GM12891 (cell line): ENCODE data around the gene AK1.

ENCODE experiments used
- POLR2A ChIP-seq: IDR thresholded peaks from 2 replicates; pipeline ENCODE4 v1.6.1; 2011; ENCODE audit warnings: low read depth, low read length, control low read depth
- POLR2AphosphoS5 ChIP-seq: IDR thresholded peaks from 2 replicates; pipeline ENCODE4 v1.6.1; 2011; ENCODE audit warnings: low read depth, low read length, control low read depth
- POU2F2 ChIP-seq: IDR thresholded peaks from 2 replicates; pipeline ENCODE4 v1.6.1; 2011; ENCODE audit warnings: low read depth, mild to moderate bottlenecking, control low read depth, low read length, moderate library complexity
- SPI1 ChIP-seq: IDR thresholded peaks from 2 replicates; pipeline ENCODE4 v1.6.1; 2011; ENCODE audit warnings: low read depth, low read length, control low read depth
- TAF1 ChIP-seq: IDR thresholded peaks from 2 replicates; pipeline ENCODE4 v1.6.1; 2011; ENCODE audit warnings: low read depth, low read length, control low read depth

DNA sequence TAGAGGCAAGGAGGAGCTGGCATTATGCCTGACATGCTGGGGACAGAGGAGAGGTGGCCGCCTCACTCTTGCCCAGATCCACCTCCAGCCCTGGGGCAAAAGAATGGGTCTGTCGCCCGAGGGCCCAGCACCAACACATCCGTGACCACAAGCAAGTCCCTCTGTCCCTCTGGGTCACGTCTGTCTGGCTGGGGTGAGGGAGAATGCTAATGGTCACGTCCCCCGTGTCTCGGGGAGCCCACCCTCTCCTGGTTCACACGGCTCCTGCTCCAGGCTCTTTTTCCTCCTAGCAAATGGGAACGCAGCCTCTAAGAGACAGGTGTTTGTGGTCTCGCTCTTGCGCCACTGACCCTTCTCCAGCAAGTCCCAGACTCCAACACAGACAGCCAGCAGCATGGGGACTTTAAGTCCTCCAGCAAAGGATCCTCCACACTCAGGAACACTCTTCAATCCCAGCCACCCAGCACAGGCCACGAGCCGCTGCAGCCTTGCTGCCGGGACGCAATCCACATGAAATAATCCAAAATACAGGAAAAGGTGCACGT, 27.1 kb downstream of the AK1 start:
- TF ChIP-seq POLR2AphosphoS5 (no peak), POLR2A (no peak), TAF1 (no peak), SPI1 (no peak), POU2F2 (no peak)
